Measurements from ENCODE around the gene PEX11G. TPM values are rescaled to one million over a fixed set of nuclear protein-coding genes. Genes with fewer than 3 reads are reported as not detected.
A peak's percentile ranks its signal among the peaks of the same experiment; 100 is the strongest.

The PEX11G gene
- total and polyA plus RNA-seq, 2 of the 8 experiments (the other 6 are each of a cell fraction or from before 2014, with no cell fraction given): 2.1 to 4.3 TPM

DNA sequence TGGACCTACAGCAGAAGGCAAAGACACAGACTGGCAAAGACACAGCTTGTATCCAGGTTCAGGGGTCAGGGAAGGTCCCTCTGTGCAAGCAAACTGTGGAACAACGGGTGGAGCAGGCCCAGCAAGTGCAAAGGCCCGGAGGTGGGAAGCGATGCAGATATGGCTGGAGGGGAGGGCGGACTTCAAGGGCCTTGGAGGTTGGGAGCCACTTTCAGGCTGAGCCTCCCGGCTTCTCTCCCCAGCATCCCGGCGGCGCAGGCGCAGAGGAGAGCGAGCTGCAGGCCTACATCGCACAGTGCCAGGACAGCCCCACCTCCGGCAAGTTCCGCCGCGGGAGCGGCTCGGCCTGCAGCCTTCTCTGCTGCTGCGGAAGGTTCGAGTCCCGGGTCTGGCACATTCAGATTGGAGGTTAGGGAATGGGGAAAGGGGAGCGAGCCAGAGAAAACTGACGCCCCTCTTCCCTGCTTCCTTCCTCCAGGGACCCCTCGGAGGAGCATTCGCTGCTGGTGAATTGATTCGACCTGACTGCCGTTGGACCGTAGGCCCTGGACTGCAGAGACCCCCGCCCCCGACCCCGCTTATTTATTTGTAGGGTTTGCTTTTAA lies 44.5 kb upstream of the PEX11G start:
- Histone ChIP-seq H3K4me1 (replicated peaks in 1 of 4; ENCODE audit: control insufficient read depth in 3 of 4, insufficient read depth in 4 of 4, low read length in 3 of 4) (peaks cover 0 to 6% (median 3%) of the 10 kb centered on the region in 4 experiments; a peak in 4 of 7 replicates), H3K4me2 (ENCODE audit: insufficient read depth in 1 of 2, low read depth in 2 of 2, low read length in 2 of 2) (peak overlapping the region; percentile 71 to 86), H3K23ac (ENCODE audit: insufficient read length) (no peak overlapping the region), H3K14ac (ENCODE audit: insufficient read length) (no peak overlapping the region), H4K91ac (replicated peaks; ENCODE audit: insufficient read length, low read length) (peak overlapping the region; percentile 29), H3K27me3 (replicated peaks in 1 of 4; ENCODE audit: control insufficient read depth in 3 of 4, extremely low read depth in 1 of 4, insufficient read depth in 3 of 4, low read length in 3 of 4) (no peaks in the 10 kb centered on the region), H3K4ac (replicated peaks; ENCODE audit: insufficient read length, low read depth, low read length) (peak overlapping the region; percentile 6), H2BK120ac (replicated peaks; ENCODE audit: low read depth, low read length) (no peak overlapping the region), H2BK5ac (ENCODE audit: low read depth, low read length) (peak overlapping the region; percentile 1; the same call in 1 of the 2 replicates), H3K27ac (ENCODE audit: low read depth, low read length) (peak overlapping the region; percentile 39; the same call in 1 of the 2 replicates), H4K20me1 (replicated peaks in 1 of 2; ENCODE audit: control insufficient read depth in 1 of 2, insufficient read depth in 2 of 2, low read length in 2 of 2) (peaks cover 0 to 2% of the 10 kb centered on the region in 2 experiments), H3K4me3 (ENCODE audit: extremely low read depth in 1 of 4, insufficient read depth in 2 of 4, low read depth in 3 of 4, low read length in 4 of 4) (peak overlapping the region; percentile 62 to 96 (median 83)), H2AFZ (ENCODE audit: low read length) (no peak overlapping the region), H2BK12ac (ENCODE audit: low read depth, low read length) (no peak overlapping the region; the same call in 1 of the 2 replicates), H3K18ac (ENCODE audit: extremely low read depth, low read length) (peak overlapping the region; percentile 78), H2BK20ac (ENCODE audit: low read length) (no peak overlapping the region), H3K23me2 (ENCODE audit: low read depth, low read length) (no peaks in the 10 kb centered on the region; the same call in 1 of the 2 replicates), H3K56ac (replicated peaks; ENCODE audit: insufficient read length, low read depth, low read length) (peak overlapping the region; percentile 49), H3K9ac (replicated peaks in 1 of 4; ENCODE audit: extremely low read depth in 1 of 4, low read depth in 3 of 4, low read length in 3 of 4) (peak overlapping the region in 3 of 4 experiments; percentile 51 to 74 (median 54); a peak in 4 of 7 replicates), H3K79me1 (ENCODE audit: low read depth, low read length) (no peaks in the 10 kb centered on the region), H4K5ac (ENCODE audit: insufficient read length, low read depth, low read length) (peak overlapping the region; percentile 53), H3K79me2 (ENCODE audit: control insufficient read depth in 1 of 2, insufficient read depth in 2 of 2, low read length in 2 of 2) (no peaks in the 10 kb centered on the region), H3K9me3 (ENCODE audit: insufficient read depth in 2 of 2, low read depth in 1 of 2, low read length in 1 of 2) (no peaks in the 10 kb centered on the region), H2BK15ac (ENCODE audit: low read length) (peak overlapping the region; percentile 76; the same call in 1 of the 2 replicates), H2AK5ac (ENCODE audit: low read depth, low read length) (no peak overlapping the region), H3K36me3 (ENCODE audit: control insufficient read depth in 2 of 4, insufficient read depth in 4 of 4, low read length in 3 of 4) (peaks cover 0 to 9% (median 3%) of the 10 kb centered on the region in 4 experiments; a peak in 4 of 8 replicates), H4K8ac (ENCODE audit: extremely low read depth, insufficient read depth, low read length) (peak overlapping the region; percentile 76)
- ChIA-PET CTCF (ENCODE audit: partially characterized antibody) (interaction anchor here (0.6 to 1.4 kb wide), 5 partner anchors 10 to 146 kb away, joined by 3 to 5 read pairs (median 3); a partner anchor contains a TSS), POLR2A (ENCODE audit: partially characterized antibody) (interaction anchor here (0.8 to 7.6 kb wide), 7 partner anchors 8 to 33 kb away, joined by 3 to 80 read pairs (median 4); partner anchors contain the start of gene MCOLN1)
- WGBS, 2 experiments (ENCODE audit: extremely low coverage in 1 of 2, insufficient coverage in 1 of 2, insufficient read length in 1 of 2, insufficient replicate concordance in 2 of 2, low coverage in 1 of 2, low lambda C conversion rate in 2 of 2, missing lambda C conversion rate in 1 of 2): 37% methylated on average over 24 of the region's 30 CpGs; no CpG with 5 or more reads in 1 of the 2 experiments
- DNase-seq (ENCODE audit: low read depth in 1 of 2, low spot score in 2 of 2) (peak in 1 of 2 experiments; percentile 71), FAIRE-seq (no peak)
- TF ChIP-seq, protein P1, sequence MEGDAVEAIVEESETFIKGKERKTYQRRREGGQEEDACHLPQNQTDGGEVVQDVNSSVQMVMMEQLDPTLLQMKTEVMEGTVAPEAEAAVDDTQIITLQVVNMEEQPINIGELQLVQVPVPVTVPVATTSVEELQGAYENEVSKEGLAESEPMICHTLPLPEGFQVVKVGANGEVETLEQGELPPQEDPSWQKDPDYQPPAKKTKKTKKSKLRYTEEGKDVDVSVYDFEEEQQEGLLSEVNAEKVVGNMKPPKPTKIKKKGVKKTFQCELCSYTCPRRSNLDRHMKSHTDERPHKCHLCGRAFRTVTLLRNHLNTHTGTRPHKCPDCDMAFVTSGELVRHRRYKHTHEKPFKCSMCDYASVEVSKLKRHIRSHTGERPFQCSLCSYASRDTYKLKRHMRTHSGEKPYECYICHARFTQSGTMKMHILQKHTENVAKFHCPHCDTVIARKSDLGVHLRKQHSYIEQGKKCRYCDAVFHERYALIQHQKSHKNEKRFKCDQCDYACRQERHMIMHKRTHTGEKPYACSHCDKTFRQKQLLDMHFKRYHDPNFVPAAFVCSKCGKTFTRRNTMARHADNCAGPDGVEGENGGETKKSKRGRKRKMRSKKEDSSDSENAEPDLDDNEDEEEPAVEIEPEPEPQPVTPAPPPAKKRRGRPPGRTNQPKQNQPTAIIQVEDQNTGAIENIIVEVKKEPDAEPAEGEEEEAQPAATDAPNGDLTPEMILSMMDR (IDR thresholded peaks at IDR 0.05; ENCODE audit: control extremely low read depth in 1 of 3, insufficient read depth in 1 of 3, low read depth in 1 of 3, low read length in 3 of 3): no peak
- 0 out of 2 replicates have a peak, but pooled peaks have one; percentile 22 for TF ChIP-seq TBP (IDR thresholded peaks at IDR 0.05; ENCODE audit: low read depth, low read length)
- TF ChIP-seq KDM1A (IDR thresholded peaks at IDR 0.05; ENCODE audit: borderline replicate concordance, low read length): peak; percentile 82; the same call in 1 of the 2 replicates
- no peak for TF ChIP-seq EZH2 (IDR thresholded peaks at IDR 0.05; ENCODE audit: low read depth, low read length, severe bottlenecking)
- no peak for TF ChIP-seq CHD1 (IDR thresholded peaks at IDR 0.05; ENCODE audit: low read depth, low read length)
- no peak for TF ChIP-seq YY1 (IDR thresholded peaks at IDR 0.05; ENCODE audit: low read depth, low read length)
- TF ChIP-seq SUZ12 (IDR thresholded peaks at IDR 0.05; ENCODE audit: low read length): no peak
- TF ChIP-seq FOSL1 (IDR thresholded peaks at IDR 0.05; ENCODE audit: insufficient read depth, low read depth, low read length): no peak
- TF ChIP-seq CREB1 (IDR thresholded peaks at IDR 0.05): no peak
- no peak for TF ChIP-seq SP2 (IDR thresholded peaks at IDR 0.05; ENCODE audit: low read length)
